AG09319 (cell line): ENCODE data around the gene TRAPPC2L.

ENCODE experiments used
- DNase-seq: peaks from one replicate; pipeline ENCODE4 v3.0.0-alpha.2; 2010; ENCODE audit warnings: low read depth; ENCODE audit errors: extremely low read depth
- CTCF ChIP-seq: IDR thresholded peaks from 2 replicates; pipeline ENCODE4 v1.5.1; 2011; ENCODE audit warnings: low read depth, mild to moderate bottlenecking, inconsistent platforms, low read length, moderate library complexity

TRAPPC2L gene

GRCh38 chr16:88850531-88851199 is 6.3 kb upstream of the TRAPPC2L start:
- no peak for DNase-seq
- no peak for TF ChIP-seq CTCF

GRCh38 chr16:88851616-88852015 is 5.3 kb upstream of the TRAPPC2L start:
- no peak for TF ChIP-seq CTCF
- no peak for DNase-seq

GRCh38 chr16:88853325-88853941 is 3.5 kb upstream of the TRAPPC2L start:
- TF ChIP-seq CTCF: no peak
- DNase-seq: no peak

- no peak for TF ChIP-seq CTCF
- no peak for DNase-seq
These were observed 2.4 kb upstream of the TRAPPC2L start for GRCh38 chr16:88854306-88855111.

GRCh38 chr16:88855176-88855575 is 1.8 kb upstream of the TRAPPC2L start:
- DNase-seq: no peak
- TF ChIP-seq CTCF: no peak

- no peak for TF ChIP-seq CTCF
These were observed 1.2 kb upstream of the TRAPPC2L start for GRCh38 chr16:88855736-88856121.

More at GRCh38 chr16:88855736-88856121, 1.2 kb upstream of the TRAPPC2L start:
- DNase-seq: no peak
